ENCODE results near the gene TALDO1.

DNA sequence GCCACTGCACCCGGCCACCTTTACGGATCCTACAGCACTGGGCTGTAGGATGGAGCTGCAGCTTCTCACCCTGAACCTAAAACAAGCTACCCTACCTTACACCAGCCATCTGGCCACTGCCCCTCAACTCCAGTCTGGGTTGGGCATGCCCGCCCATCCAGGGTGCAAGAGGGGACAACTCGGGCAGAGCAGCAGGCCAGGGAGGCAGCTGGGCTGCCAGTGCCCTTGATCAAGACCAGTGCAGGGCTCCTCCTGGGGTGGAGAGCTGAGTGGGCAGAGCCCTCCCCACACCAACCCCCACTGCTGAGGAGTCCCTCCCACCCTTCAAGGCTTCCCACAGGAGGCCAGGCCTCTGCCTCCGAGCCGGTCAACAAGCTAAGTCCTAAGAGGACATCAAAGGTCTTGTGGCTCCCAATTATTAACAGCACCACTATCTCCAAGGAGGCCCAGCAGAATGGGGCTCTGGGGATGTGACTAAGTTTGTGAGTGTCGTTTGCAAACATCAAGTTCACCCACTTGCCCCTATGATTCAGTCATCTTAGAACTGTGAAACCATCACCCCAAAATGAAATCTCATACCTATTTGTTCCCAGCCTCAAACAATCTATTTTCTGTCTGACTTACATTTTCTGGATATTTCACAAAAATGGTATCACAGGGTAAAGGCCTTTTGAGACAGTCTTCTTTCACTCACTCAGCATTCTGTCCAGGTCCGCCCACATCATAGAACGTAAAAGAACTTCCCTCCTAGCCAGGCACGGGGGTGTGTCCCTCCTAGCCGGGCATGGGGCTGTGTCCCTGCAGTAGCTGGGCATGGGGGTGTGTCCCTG is 19.1 kb downstream of the TALDO1 start:
- TF ChIP-seq, protein P1, sequence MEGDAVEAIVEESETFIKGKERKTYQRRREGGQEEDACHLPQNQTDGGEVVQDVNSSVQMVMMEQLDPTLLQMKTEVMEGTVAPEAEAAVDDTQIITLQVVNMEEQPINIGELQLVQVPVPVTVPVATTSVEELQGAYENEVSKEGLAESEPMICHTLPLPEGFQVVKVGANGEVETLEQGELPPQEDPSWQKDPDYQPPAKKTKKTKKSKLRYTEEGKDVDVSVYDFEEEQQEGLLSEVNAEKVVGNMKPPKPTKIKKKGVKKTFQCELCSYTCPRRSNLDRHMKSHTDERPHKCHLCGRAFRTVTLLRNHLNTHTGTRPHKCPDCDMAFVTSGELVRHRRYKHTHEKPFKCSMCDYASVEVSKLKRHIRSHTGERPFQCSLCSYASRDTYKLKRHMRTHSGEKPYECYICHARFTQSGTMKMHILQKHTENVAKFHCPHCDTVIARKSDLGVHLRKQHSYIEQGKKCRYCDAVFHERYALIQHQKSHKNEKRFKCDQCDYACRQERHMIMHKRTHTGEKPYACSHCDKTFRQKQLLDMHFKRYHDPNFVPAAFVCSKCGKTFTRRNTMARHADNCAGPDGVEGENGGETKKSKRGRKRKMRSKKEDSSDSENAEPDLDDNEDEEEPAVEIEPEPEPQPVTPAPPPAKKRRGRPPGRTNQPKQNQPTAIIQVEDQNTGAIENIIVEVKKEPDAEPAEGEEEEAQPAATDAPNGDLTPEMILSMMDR (conservative IDR thresholded peaks at IDR 0.05; ENCODE audit: low read depth, low read length), result no peak
- TF ChIP-seq EZH2 (IDR thresholded peaks at IDR 0.05; ENCODE audit: borderline replicate concordance, low read depth, low read length, poor library complexity, severe bottlenecking), result no peak
